HEK293 (cell line): Measurements from ENCODE around the gene C20orf204.

Source experiments
- HOXA7 ChIP-seq: sonication (generic); formaldehyde crosslinking; IDR thresholded peaks from 2 replicates; pipeline ENCODE4 v1.8.1; 2022; ENCODE audit warnings: missing genetic modification reagents, borderline replicate concordance
- HOXC10 ChIP-seq: sonication (generic); formaldehyde crosslinking; IDR thresholded peaks from 2 replicates; pipeline ENCODE4 v1.8.1; 2023; ENCODE audit warnings: mild to moderate bottlenecking, missing genetic modification reagents
- MYNN ChIP-seq: fragments of 450-650 bp; formaldehyde crosslinking; IDR thresholded peaks from 2 replicates; pipeline ENCODE4 v1.5.1; 2016; ENCODE audit warnings: missing biosample characterization, missing genetic modification characterization, borderline replicate concordance
- RBAK ChIP-seq: fragments of 450-650 bp; formaldehyde crosslinking; IDR thresholded peaks from 2 replicates; pipeline ENCODE4 v1.5.1; 2016; ENCODE audit warnings: missing biosample characterization, missing genetic modification characterization
- SP3 ChIP-seq: fragments of 450-650 bp; formaldehyde crosslinking; IDR thresholded peaks from 2 replicates; pipeline ENCODE4 v1.5.1; 2016; ENCODE audit warnings: missing biosample characterization, missing genetic modification characterization
- ZBTB7A ChIP-seq: fragments of 450-650 bp; formaldehyde crosslinking; IDR thresholded peaks from 2 replicates; pipeline ENCODE4 v1.5.1; 2016; ENCODE audit warnings: low read depth, missing biosample characterization, missing genetic modification characterization
- ZFP3 ChIP-seq: fragments of 450-650 bp; formaldehyde crosslinking; IDR thresholded peaks from 2 replicates; pipeline ENCODE4 v1.5.1; 2016; ENCODE audit warnings: low read depth, missing biosample characterization, missing genetic modification characterization
- ZFP69B ChIP-seq: fragments of 450-650 bp; formaldehyde crosslinking; IDR thresholded peaks from 2 replicates; pipeline ENCODE4 v1.5.1; 2016; ENCODE audit warnings: missing biosample characterization, missing genetic modification characterization
- ZNF112 ChIP-seq: fragments of 450-650 bp; formaldehyde crosslinking; IDR thresholded peaks from 2 replicates; pipeline ENCODE4 v1.5.0; 2017; ENCODE audit warnings: missing biosample characterization, missing genetic modification characterization
- ZNF114 ChIP-seq: fragments of 450-650 bp; formaldehyde crosslinking; IDR thresholded peaks from 2 replicates; pipeline ENCODE4 v1.5.0; 2017; ENCODE audit warnings: missing biosample characterization, missing genetic modification characterization
- ZNF221 ChIP-seq: fragments of 450-650 bp; formaldehyde crosslinking; IDR thresholded peaks from 2 replicates; pipeline ENCODE4 v1.5.1; 2017; ENCODE audit warnings: missing biosample characterization, missing genetic modification characterization, borderline replicate concordance
- ZNF292 ChIP-seq: fragments of 450-650 bp; formaldehyde crosslinking; IDR thresholded peaks from 2 replicates; pipeline ENCODE4 v1.5.1; 2016; ENCODE audit warnings: low read depth, missing biosample characterization, missing genetic modification characterization, borderline replicate concordance
- ZNF324 ChIP-seq: fragments of 450-650 bp; formaldehyde crosslinking; IDR thresholded peaks from 2 replicates; pipeline ENCODE4 v1.5.1; 2016; ENCODE audit warnings: missing biosample characterization, missing genetic modification characterization
- ZNF354C ChIP-seq: fragments of 450-650 bp; formaldehyde crosslinking; IDR thresholded peaks from 2 replicates; pipeline ENCODE4 v1.5.1; 2016; ENCODE audit warnings: missing biosample characterization, missing genetic modification characterization, low read depth, borderline replicate concordance
- ZNF391 ChIP-seq: fragments of 450-650 bp; formaldehyde crosslinking; IDR thresholded peaks from 2 replicates; pipeline ENCODE4 v1.5.1; 2016; ENCODE audit warnings: low read depth, missing biosample characterization, missing genetic modification characterization, borderline replicate concordance
- ZNF560 ChIP-seq: fragments of 450-650 bp; formaldehyde crosslinking; IDR thresholded peaks from 2 replicates; pipeline ENCODE4 v1.5.1; 2017; ENCODE audit warnings: missing biosample characterization, missing genetic modification characterization, borderline replicate concordance
- ZNF626 ChIP-seq: fragments of 450-650 bp; sonication (Bioruptor Pico); formaldehyde crosslinking; IDR thresholded peaks from 2 replicates; pipeline ENCODE4 v1.5.1; 2018; ENCODE audit warnings: missing biosample characterization, missing genetic modification characterization, inconsistent platforms
- ZNF670 ChIP-seq: fragments of 450-650 bp; formaldehyde crosslinking; IDR thresholded peaks from 2 replicates; pipeline ENCODE4 v1.5.1; 2016; ENCODE audit warnings: missing biosample characterization, missing genetic modification characterization, low read depth
- ZNF707 ChIP-seq: fragments of 450-650 bp; formaldehyde crosslinking; IDR thresholded peaks from 2 replicates; pipeline ENCODE4 v1.5.1; 2016; ENCODE audit warnings: missing biosample characterization, missing genetic modification characterization
- ZNF747 ChIP-seq: fragments of 450-650 bp; formaldehyde crosslinking; IDR thresholded peaks from 2 replicates; pipeline ENCODE4 v1.5.1; 2016; ENCODE audit warnings: missing biosample characterization, missing genetic modification characterization
- ZNF776 ChIP-seq: fragments of 450-650 bp; formaldehyde crosslinking; IDR thresholded peaks from 2 replicates; pipeline ENCODE4 v1.5.0; 2017; ENCODE audit warnings: missing biosample characterization, missing genetic modification characterization, borderline replicate concordance
- ZNF837 ChIP-seq: fragments of 450-650 bp; formaldehyde crosslinking; IDR thresholded peaks from 2 replicates; pipeline ENCODE4 v1.5.1; 2016; ENCODE audit warnings: missing biosample characterization, missing genetic modification characterization
- TF ChIP-seq, protein P1 (sequence below): fragments of 450-650 bp; formaldehyde crosslinking; IDR thresholded peaks from 2 replicates; pipeline ENCODE4 v1.5.1; 2016; ENCODE audit warnings: missing biosample characterization, missing genetic modification characterization, borderline replicate concordance
- TF ChIP-seq, protein P2 (sequence below): fragments of 450-650 bp; formaldehyde crosslinking; IDR thresholded peaks from 2 replicates; pipeline ENCODE4 v1.5.1; 2017; ENCODE audit warnings: missing biosample characterization, missing genetic modification characterization
- TF ChIP-seq, protein P3 (sequence below): fragments of 450-650 bp; formaldehyde crosslinking; IDR thresholded peaks from 2 replicates; pipeline ENCODE4 v1.5.1; 2016; ENCODE audit warnings: missing biosample characterization, missing genetic modification characterization
- TF ChIP-seq, protein P4 (sequence below): fragments of 450-650 bp; formaldehyde crosslinking; conservative IDR thresholded peaks from 2 replicates; pipeline ENCODE4 v1.5.1; 2016; ENCODE audit warnings: low read depth, missing biosample characterization, missing genetic modification characterization
- TF ChIP-seq, protein P5 (sequence below): fragments of 450-650 bp; formaldehyde crosslinking; IDR thresholded peaks from 2 replicates; pipeline ENCODE4 v1.5.1; 2016; ENCODE audit warnings: missing biosample characterization, missing genetic modification characterization

Gene C20orf204

DNA sequence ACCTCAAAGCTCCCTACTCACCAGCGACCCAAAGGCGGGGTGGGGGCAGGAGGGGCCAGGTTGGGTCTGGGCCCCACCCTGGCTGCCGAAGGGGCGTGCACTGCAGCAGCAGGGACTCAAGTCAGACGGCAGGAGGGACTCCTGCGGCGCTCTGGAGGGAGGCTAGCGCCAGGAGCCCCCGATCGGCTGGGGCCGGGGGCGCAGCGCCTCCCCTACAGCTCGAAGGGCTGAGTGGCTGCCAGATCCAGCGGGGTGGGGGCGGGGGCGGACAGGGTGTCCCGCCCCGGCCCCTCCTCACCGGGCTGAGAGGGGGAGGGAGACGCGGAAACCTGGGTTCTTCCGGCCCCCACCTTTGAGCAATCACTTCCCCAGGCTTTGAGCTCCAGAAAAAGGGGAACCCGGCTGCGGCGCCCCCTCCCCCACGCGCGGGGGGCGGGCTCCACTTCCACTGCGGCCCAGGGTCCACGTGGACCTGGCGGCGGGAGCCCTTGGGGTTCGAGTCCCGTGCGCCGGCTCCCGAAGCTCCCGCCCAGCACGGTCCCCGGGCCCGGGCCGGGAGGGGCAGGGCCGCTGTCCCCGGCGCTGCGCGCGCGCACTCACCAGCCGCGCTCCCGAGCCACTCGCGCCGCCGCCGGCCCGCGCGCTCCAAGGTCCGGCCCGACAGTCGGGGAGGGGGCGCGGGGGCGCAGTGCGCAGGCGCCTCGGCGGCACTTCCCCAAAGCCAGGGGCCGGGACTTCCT lies 43.5 kb downstream of the C20orf204 start, which contains the start of gene RGS19 (continued):
- TF ChIP-seq ZBTB7A (tag by site-specific recombination) (0 out of 2 replicates have a peak, but pooled peaks have one; percentile 14), ZNF560 (tag by site-specific recombination) (no peak), ZNF670 (tag by site-specific recombination) (no peak), ZFP3 (no peak), HOXC10 (CRISPR knock-in tag) (no peak), SP3 (tag by site-specific recombination) (peak; percentile 93), ZNF324 (no peak), RBAK (no peak), ZNF114 (no peak), ZNF707 (no peak), ZNF354C (no peak), ZNF776 (tag by site-specific recombination) (no peak), ZNF221 (tag by site-specific recombination) (no peak), HOXA7 (CRISPR knock-in tag) (no peak), ZNF626 (tag by site-specific recombination) (no peak), ZNF391 (no peak), MYNN (tag by site-specific recombination) (no peak), ZNF837 (tag by site-specific recombination) (no peak), ZNF747 (no peak), ZNF292 (tag by site-specific recombination) (no peak), ZNF112 (tag by site-specific recombination) (no peak), ZFP69B (tag by site-specific recombination) (peak; percentile 89)
- TF ChIP-seq, protein P1, sequence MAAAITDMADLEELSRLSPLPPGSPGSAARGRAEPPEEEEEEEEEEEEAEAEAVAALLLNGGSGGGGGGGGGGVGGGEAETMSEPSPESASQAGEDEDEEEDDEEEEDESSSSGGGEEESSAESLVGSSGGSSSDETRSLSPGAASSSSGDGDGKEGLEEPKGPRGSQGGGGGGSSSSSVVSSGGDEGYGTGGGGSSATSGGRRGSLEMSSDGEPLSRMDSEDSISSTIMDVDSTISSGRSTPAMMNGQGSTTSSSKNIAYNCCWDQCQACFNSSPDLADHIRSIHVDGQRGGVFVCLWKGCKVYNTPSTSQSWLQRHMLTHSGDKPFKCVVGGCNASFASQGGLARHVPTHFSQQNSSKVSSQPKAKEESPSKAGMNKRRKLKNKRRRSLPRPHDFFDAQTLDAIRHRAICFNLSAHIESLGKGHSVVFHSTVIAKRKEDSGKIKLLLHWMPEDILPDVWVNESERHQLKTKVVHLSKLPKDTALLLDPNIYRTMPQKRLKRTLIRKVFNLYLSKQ (tag by site-specific recombination), result no peak
- TF ChIP-seq, protein P2, sequence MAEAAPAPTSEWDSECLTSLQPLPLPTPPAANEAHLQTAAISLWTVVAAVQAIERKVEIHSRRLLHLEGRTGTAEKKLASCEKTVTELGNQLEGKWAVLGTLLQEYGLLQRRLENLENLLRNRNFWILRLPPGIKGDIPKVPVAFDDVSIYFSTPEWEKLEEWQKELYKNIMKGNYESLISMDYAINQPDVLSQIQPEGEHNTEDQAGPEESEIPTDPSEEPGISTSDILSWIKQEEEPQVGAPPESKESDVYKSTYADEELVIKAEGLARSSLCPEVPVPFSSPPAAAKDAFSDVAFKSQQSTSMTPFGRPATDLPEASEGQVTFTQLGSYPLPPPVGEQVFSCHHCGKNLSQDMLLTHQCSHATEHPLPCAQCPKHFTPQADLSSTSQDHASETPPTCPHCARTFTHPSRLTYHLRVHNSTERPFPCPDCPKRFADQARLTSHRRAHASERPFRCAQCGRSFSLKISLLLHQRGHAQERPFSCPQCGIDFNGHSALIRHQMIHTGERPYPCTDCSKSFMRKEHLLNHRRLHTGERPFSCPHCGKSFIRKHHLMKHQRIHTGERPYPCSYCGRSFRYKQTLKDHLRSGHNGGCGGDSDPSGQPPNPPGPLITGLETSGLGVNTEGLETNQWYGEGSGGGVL (tag by site-specific recombination), result peak; percentile 87
- TF ChIP-seq, protein P3, sequence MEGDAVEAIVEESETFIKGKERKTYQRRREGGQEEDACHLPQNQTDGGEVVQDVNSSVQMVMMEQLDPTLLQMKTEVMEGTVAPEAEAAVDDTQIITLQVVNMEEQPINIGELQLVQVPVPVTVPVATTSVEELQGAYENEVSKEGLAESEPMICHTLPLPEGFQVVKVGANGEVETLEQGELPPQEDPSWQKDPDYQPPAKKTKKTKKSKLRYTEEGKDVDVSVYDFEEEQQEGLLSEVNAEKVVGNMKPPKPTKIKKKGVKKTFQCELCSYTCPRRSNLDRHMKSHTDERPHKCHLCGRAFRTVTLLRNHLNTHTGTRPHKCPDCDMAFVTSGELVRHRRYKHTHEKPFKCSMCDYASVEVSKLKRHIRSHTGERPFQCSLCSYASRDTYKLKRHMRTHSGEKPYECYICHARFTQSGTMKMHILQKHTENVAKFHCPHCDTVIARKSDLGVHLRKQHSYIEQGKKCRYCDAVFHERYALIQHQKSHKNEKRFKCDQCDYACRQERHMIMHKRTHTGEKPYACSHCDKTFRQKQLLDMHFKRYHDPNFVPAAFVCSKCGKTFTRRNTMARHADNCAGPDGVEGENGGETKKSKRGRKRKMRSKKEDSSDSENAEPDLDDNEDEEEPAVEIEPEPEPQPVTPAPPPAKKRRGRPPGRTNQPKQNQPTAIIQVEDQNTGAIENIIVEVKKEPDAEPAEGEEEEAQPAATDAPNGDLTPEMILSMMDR (tag by site-specific recombination), result peak; percentile 12; the same call in 1 of the 2 replicates
- TF ChIP-seq, protein P4, sequence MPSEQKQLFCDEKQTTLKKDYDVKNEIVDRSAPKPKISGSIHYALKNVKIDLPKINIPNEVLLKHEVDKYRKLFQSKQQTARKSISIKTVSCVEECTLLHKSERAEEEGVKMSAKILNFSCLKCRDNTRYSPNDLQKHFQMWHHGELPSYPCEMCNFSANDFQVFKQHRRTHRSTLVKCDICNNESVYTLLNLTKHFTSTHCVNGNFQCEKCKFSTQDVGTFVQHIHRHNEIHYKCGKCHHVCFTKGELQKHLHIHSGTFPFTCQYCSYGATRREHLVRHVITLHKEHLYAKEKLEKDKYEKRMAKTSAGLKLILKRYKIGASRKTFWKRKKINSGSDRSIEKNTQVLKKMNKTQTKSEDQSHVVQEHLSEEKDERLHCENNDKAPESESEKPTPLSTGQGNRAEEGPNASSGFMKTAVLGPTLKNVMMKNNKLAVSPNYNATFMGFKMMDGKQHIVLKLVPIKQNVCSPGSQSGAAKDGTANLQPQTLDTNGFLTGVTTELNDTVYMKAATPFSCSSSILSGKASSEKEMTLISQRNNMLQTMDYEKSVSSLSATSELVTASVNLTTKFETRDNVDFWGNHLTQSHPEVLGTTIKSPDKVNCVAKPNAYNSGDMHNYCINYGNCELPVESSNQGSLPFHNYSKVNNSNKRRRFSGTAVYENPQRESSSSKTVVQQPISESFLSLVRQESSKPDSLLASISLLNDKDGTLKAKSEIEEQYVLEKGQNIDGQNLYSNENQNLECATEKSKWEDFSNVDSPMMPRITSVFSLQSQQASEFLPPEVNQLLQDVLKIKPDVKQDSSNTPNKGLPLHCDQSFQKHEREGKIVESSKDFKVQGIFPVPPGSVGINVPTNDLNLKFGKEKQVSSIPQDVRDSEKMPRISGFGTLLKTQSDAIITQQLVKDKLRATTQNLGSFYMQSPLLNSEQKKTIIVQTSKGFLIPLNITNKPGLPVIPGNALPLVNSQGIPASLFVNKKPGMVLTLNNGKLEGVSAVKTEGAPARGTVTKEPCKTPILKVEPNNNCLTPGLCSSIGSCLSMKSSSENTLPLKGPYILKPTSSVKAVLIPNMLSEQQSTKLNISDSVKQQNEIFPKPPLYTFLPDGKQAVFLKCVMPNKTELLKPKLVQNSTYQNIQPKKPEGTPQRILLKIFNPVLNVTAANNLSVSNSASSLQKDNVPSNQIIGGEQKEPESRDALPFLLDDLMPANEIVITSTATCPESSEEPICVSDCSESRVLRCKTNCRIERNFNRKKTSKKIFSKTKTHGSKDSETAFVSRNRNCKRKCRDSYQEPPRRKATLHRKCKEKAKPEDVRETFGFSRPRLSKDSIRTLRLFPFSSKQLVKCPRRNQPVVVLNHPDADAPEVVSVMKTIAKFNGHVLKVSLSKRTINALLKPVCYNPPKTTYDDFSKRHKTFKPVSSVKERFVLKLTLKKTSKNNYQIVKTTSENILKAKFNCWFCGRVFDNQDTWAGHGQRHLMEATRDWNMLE (tag by site-specific recombination), result no peak
- TF ChIP-seq, protein P5, sequence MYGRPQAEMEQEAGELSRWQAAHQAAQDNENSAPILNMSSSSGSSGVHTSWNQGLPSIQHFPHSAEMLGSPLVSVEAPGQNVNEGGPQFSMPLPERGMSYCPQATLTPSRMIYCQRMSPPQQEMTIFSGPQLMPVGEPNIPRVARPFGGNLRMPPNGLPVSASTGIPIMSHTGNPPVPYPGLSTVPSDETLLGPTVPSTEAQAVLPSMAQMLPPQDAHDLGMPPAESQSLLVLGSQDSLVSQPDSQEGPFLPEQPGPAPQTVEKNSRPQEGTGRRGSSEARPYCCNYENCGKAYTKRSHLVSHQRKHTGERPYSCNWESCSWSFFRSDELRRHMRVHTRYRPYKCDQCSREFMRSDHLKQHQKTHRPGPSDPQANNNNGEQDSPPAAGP (tag by site-specific recombination), result peak; percentile 96
